Panc1 (cell line): Measurements from ENCODE around the gene NLRP1.
"Not testable (repeated sequence)": the region's sequence is repeated elsewhere in the genome, so short reads cannot be mapped to it uniquely, and the experiment has no call there.

Source experiments
- POLR2AphosphoS5 ChIP-seq: IDR thresholded peaks from 2 replicates; pipeline ENCODE4 v1.6.1; 2012; ENCODE audit warnings: mild to moderate bottlenecking, low read depth, low read length, moderate library complexity
- SIN3A ChIP-seq: IDR thresholded peaks from 2 replicates; pipeline ENCODE4 v1.6.1; 2012; ENCODE audit warnings: low read depth, mild to moderate bottlenecking, low read length, moderate library complexity, borderline replicate concordance; ENCODE audit not compliant: insufficient read depth
- TF ChIP-seq, protein P1 (sequence below): fragments of 450-650 bp; IDR thresholded peaks from 2 replicates; pipeline ENCODE4 v1.5.1; 2017; ENCODE audit warnings: mild to moderate bottlenecking

GRCh38 chr17:5573017-5573416 is 11.3 kb downstream of the NLRP1 start:
- TF ChIP-seq, protein P1, sequence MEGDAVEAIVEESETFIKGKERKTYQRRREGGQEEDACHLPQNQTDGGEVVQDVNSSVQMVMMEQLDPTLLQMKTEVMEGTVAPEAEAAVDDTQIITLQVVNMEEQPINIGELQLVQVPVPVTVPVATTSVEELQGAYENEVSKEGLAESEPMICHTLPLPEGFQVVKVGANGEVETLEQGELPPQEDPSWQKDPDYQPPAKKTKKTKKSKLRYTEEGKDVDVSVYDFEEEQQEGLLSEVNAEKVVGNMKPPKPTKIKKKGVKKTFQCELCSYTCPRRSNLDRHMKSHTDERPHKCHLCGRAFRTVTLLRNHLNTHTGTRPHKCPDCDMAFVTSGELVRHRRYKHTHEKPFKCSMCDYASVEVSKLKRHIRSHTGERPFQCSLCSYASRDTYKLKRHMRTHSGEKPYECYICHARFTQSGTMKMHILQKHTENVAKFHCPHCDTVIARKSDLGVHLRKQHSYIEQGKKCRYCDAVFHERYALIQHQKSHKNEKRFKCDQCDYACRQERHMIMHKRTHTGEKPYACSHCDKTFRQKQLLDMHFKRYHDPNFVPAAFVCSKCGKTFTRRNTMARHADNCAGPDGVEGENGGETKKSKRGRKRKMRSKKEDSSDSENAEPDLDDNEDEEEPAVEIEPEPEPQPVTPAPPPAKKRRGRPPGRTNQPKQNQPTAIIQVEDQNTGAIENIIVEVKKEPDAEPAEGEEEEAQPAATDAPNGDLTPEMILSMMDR: not testable (repeated sequence)
- not testable (repeated sequence) for TF ChIP-seq POLR2AphosphoS5, SIN3A
